Measurements from ENCODE around the gene PSMD6.

The PSMD6 gene

DNA sequence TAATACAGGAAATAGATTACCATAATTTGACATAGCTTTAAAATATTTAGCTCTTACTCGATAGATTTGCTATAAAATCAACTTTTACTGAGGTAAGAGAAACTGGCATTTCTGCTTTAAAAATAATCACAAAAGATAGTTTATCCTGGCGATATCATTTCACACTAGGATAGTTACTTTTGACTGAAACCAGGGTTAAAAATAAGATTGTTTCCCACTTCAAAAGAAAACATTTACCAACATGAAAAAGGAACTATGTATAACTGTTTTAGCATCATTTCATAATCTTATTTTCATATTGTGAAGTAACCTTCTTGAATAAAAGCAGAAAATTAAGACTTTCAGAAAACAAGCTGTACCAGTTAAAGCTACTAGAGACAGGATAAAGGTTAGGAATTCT, 15.3 kb downstream of the PSMD6 start:
- DNase-seq: no peak

DNA sequence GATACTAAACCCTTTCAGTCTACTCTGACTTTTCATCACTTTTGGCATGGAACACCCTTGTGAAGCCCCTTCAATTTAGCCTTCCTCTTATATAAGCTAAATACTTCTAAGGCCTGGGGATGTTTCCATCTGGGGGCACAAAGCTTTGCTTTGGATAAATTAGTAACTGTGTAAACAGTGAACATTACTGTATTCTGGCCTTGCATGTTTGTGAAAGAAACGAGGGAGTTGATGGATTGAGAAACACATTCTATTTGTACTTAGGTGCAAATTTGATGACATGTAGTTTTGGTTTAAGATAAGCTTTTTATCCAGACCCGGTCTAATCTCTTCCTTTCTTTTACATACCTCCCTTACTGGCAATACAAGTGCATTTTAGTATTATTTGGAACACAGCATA, 19.7 kb downstream of the PSMD6 start:
- no peak for DNase-seq

DNA sequence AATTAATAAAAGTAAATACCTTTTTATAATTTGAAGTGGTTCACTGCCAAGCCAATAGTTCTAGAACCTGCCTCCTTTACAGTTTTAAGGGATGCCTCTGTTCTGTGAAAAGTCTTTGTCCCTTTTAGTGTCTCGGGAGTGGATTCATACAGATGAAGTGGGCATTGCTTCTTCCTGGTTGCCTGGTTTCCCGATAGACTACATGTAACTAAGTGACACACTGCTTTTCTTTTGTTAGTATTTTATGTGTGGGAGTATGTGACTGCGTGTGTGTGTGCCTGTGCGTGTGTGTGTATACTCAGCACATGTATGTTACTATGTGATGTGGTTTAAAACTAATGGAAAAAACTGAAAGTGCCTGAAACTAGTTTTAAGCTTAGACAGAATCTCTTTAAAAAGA, 21.1 kb downstream of the PSMD6 start:
- DNase-seq: no peak

DNA sequence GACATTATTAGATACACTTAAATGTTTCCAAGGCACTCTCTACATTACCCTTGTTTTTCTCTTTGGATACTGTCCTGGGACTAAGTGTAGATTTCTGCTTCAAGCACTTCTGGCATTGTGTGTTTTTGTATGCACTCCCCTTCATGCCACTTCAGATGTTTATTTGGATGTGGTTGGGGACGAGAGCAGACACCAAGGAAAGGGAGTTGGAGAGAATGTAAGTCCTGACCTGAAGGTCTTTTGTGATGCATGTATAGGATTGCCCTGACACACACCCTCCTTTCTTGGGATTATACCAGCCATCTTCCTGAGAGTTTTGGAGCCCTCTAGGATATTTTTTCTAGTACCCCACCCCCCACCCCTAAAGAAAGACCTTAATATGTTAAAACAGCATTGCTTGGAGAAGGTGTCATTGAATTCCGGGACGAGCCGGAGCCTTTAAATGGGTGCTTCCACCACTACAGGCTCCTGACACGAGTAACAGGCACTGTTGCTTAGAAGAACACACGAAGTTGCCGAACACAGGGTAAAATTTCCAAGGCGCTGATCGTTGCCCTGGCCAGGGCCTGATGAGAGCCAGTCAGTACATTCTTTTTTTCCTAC, 22.7 kb downstream of the PSMD6 start:
- DNase-seq: no peak

DNA sequence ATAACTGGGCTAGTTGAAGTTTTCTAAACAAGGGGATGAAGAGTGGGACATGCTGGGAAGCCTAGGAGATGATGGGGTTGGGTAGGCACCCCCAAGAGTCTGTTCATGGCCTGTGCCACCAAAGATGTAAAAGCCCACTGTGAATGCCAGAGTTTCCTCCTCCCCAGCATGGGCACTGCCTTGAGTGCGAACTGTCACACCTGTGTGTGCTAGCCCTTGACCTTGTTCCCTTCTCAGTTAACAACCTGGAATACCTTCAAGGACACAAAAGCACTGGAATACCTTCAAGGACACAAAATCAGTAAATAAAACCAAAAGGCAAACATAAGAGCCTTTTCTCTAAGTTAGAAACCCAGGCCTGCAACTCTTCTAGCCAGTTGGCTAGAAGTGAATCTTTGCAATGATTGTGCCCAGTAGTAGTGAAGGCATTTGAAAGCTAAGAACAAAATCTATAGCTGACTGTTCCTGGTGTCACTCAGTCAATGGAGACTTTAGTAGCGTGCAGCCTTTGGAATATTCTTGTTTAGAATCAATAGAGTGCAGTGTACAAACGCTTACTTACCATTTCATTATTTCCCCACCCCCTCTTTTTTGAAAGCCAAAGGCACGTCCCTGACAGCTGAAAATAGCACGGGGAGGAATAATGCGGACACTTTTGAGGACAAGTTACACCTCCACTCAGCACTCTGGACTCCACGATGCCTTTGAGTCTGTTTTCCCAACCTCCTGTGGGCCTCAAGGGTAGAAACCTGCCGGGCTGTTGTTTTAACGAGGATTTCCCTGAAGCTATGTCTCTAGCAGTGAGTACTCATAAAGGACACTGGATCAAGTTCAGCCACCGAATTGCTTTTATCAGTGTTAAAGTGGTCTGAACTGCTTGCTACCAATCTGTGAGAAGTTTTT, 24.2 kb downstream of the PSMD6 start:
- no peak for DNase-seq

DNA sequence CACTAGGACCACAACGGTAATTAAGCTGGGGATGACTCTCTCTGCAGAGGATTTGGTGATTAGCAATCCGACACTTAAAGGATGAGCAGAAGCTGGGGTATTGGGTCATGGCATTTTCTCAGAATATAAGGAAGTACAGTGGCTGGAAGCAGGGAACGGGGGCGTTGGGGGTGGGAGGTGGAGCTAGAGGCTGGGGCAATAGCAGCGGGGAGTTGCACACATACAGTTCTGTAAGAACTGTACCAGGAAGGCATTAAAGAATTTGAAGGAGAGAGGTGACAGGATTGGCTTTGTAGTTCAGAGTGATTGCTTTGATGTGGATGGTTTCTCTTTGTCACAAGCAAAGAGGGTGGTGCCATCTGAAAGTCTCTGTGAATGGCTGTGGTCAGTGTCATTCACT, 28.2 kb downstream of the PSMD6 start:
- no peak for DNase-seq

DNA sequence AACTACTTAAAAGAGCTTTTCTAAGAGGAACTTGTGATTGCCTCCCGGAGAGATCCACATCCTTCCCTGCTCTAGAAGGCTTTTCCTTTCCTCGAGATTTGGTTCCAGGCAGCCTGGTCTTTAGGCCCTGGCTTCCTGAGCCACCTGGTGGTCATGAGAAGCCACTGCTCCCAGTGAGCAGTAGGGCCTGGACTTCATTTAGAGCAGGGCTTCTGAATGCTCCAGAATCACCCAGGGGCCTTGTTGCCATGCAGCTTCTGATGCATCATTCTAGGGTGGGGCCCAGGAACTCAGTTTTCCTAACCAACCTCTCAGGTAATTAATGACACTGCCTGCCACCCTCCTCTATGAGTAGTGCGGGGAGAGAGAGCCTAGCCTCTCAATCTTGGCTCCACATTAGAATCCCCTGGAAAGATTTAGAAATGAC, 29.6 kb downstream of the PSMD6 start:
- DNase-seq: peak; percentile 48 to 59

DNA sequence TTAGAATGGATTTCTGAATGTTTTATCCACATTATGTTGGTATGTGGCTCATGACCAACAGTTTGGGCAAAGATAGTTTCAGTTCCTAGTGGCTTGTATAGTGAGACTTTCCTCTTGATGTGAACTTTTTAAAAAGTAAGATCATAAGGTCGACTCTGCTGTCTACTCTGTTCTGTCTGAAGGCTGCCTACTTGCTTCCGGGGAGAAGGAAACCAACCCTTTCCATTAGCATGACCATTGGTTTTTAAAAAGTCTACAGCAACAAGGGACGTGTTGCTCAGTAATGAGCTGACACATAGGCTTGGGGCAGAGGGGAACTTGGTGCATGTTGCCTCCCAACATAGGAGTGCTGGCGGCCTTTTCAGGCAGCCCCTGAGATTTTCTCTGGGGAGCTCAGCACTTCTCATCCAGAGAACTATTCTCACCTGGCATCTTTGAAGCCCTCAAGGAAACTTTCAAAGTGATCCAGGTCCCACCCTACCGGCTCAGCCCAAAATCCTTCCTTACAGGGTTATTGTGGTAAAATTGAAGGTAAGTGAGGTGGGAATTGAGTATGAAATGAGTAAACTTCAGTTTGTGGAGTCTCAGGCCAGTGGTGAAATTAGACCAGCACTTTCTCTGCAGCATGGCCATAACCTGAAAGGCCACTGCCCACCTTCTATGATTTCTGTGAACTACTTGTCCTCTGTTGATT, 30.6 kb downstream of the PSMD6 start:
- DNase-seq: no peak

DNA sequence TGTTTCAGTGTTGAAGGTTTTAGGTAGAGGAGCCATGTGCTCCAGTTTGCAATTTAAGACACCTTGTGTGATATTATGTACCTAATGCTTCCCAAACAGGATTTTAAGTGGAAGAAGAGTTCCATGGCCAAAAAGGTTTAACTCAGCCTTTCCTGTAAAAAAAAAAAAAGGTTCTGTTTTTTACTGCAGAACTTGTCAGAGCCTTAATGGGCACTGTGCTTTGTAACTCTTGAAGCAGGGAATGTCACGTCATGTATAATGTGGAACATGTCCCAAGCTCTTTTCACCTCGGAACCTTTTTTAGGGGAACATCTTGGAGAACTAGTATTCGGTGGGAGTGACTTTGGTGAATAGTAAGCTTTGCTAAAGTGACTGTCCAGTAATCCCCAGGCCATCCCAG, 31.6 kb downstream of the PSMD6 start:
- no peak for DNase-seq

DNA sequence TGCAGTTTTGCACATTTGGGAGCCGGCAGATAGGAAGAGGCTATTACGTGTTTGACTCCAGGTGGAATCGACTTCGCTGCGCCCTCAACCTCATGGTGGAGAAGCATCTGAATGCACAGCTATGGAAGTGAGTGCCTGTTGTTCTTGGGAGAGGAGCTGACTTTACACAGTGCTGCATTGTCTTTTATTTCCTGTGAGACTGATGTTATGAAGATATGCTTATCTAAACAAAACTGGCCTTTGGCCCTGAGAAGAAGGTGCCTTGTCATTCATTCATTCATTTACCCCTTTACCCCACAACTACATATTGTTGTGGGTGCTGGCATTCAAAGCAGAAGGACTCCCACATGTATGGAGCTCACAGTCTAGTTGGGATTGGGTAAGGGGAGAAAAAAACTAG, 32.6 kb downstream of the PSMD6 start:
- DNase-seq: no peak

DNA sequence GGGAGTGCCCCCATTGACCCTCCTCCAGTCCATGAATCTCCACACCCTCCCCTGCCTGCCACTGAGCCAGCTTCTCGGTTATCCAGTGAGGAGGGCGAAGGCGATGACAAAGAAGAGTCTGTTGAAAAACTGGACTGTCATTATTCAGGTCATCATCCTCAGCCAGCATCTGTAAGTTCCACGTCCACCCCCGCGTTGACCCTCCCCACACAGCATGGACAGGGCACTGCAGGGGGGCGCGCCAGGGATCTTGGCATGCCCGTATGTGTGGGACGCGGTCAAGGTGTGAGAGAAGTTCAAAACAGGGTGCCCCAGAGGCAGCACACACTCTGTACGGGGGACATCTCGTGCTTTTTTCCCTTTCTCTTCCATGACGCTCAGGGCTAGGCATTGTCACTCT, 33.1 kb downstream of the PSMD6 start:
- DNase-seq: no peak

DNA sequence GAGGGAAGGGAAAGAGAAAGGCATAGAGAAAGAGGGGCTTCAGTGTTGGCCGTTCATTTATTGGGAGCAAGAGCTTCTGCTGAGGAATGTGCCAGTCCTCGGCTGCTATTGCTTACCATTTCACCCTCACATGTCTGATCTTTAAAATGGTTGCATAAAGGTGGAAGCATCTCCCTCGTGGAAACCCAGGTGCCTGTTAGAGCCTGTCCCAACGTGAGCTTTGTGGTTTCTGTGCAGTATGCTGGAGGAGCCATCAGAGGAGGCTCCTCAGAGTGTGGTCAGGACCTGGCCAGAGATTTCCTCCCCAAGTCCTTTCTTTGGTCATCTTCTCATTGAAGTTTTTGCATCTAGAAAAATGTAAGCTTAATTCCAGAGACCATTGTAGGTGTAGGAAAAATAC, 34.4 kb downstream of the PSMD6 start:
- DNase-seq: no peak

DNA sequence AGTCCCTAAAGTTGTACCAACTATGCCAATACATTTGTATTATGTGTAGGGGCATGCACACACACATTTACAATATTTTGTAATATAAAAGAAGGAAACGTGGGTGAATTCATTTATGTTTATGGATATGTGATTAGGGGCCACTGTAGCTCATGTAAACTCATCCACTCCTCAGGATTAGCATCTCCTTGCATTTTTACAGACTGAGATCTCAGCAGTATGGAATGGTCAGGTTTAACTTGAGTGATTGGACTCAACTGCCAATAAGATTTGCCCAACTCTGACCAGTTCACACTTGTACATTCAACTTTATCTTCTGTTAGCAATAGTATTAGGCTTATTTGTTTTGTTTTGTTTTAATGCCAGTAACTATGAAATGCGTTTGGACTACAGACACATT, 36.5 kb downstream of the PSMD6 start:
- DNase-seq: no peak

DNA sequence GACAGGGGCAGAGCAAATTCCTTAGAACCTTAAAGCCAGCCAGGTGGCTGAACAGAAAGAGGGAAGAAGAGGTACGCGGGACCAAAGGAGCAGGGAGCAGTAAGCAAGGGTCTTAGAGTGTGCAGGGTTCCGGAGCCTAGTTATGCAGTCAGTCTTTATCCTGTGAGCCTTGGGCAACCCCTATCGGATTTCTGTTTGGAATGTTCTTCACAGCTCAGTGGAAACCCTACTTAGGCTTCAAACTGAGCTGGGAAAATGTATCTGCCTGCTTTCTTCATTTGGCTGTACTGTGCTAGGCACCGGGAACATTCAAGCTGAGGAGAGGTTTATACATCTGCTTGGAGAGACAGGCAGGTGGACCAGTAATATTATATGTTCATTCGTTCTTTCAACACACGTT, 37.1 kb downstream of the PSMD6 start:
- no peak for DNase-seq

DNA sequence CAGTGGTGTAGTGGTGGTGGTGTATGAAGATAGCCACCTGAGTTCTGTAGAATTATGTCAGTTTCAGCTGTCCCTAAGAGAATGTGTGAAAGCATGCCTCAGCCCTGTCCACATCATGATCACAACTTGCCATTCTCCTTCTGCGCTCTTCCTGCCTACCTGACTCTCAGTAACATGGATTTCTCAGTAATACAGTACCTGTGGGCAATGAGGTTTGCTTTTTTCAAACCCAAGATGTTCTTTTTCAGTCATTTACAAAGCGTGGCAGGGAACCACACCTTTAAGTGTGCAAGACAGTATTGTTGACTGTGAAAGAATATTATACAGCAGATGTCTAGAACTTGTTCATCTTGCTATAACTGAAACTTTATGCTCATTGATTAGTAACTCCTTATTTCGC, 38.9 kb downstream of the PSMD6 start:
- no peak for DNase-seq

DNA sequence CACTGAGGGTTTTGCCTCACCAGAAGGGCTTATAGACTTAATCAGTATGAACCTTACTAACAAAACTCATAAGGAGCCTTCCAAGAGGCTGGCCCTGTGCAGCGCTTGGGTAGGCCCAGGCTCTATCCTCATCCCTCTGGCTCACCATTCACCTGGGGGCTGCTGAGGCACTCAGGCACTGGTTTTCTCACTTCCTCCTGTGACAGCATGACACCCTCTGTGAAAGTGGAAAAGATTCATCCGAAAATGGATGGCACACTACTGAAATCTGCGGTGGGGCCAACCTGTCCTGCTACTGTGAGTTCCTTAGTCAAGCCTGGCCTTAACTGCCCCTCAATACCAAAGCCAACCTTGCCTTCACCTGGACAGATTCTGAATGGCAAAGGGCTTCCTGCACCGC, 41.3 kb downstream of the PSMD6 start:
- no peak for DNase-seq

DNA sequence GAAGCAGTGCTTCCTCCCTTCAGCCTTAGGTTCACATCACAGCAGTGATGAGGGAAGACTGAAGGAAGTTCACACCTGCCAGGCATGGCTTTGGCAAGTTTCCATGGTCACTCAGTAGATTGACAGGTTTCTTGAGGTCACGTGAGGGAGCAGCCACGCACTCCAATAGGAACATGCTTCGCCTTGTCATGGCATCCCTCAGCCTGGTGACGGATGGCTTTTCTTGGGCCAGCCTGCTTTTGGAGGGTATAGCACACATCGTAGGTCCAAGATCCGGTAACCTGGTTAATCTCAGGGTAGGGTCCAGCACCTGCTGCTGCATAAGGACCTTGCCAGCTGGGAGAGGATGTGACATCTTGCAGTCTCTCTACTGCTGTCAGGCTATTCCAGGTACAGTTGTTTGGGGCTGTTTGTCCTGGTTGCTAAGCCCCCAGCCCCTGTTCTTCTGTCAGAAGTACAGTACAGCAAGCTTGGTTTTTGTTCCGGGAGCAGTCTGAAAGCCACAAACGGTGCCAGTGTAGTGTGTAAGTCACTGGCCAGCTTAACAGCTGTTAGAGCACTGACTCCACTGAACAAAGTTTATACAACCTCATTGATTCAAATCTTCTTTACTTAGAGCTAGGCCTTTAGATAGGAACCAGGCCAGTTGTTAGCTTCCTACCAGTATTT, 42.3 kb downstream of the PSMD6 start:
- DNase-seq: no peak

DNA sequence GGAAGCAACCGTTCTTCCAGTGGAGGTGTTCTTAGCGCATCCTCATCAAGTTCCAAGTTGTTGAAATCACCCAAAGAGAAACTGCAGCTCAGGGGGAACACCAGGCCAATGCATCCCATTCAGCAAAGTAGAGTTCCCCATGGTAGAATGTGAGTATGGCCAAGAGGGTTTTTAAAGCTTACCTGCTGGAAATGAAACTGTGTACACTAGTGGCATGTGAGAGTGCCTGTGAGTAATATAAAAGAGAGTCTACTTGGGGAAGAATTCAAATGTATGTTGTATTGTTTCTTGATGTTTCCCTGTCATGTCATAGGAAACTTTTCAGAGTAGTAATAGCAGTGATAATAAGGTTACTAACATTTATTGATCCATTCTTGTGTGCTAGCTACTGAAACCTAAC, 43.3 kb downstream of the PSMD6 start:
- DNase-seq: no peak

DNA sequence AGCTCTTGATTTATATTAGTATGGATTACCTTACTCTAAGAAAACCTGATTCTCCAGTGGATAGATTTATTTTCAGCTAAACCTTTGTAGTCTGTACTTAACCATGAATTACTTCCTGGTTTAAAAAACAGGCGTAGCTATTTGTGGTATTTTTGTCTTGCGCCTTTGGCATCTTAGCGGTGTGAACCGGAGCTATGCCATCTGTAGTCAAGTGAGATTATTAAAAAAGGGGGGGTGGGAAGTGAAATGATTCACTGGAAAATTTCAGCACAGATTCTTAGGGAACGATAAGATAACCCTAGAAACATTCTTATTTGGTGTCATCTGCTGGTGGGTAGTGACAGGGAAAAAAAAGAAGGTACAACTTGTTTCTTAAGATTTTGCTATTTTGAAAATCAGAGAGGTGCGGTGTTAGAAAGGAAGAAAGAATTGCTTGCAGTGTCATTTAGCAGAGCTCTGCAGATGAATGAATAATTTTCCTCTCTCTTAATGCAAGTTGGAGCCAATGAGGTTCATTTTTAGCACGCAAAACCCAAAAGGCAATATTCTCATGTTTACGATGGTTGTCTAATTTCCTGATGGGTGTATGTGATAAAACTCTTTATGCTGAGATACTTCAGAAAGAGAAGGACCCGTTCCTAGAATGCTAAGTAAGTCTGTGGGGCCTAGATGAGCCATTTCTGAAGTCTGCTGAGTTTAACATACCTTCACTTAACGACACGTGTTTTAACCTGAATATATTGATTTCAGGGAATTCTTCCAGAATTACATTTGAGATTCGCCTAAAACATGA, 44.0 kb downstream of the PSMD6 start:
- DNase-seq: no peak

DNA sequence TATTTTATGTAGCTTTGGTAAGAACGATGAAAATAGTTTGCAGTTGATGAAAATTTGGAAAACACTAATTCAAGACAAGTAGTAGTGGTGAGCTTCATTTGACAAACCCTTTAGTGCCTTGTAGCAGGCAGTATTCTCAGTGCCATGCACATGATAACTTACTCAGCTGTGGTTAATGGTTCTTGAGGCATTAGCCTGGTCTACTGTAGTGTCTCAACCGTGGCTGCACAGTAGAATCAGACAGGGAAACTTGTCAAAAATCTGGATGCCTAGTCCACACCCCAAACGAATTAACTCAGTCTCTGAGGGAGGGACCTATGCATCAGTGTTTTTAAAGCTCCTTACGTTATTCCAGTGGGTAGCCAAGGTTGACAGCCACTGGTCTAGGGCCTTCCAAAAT, 45.4 kb downstream of the PSMD6 start:
- DNase-seq: no peak

DNA sequence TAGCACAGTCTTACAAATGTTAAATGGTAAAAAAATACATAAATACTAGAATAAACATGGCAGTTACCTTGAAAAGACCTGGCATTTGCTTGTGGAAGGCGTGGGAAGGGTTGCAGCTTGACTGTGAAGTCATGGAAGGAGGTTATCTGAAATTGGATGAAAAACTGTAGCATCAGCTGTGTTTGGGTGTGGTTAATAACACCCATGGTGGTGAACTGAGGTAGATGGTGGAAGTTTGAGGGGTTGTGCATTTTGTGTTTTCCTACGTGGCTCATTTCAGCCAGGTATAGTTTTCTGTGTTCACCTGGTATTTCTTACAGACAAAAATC, 46.5 kb downstream of the PSMD6 start:
- DNase-seq: no peak

DNA sequence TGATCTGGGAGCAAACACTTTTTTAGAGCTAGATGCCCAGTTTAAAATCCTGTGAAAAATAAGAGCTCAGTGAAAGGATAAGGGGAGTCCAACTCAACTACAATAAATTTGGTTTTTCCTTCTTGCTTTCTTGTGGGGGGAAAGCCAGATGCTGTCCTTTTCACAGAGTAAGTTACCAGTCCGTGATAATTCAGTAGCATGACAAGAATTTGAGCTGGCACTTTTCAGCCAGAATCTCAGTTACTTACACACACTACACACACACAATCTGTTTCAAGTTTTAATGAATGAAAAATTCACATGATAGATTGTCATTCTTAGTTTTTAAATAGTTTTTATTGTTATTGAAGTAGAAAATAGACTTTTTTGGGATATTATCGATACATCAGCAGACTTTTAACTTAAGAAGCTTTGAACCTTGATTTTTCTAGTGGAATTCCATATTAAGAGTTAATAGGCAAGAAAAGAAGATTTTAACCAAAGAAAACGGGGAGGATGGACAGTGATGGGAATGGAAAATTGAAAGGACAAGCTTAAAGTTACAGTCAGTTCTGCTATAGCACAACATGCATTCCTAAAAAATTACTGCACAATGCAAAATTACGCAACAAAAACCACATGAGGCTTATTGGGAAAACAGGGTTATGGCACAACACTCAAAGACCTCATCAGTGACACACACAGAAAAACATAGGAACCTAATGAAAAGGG, 47.0 kb downstream of the PSMD6 start:
- no peak for DNase-seq
